GM03348 (cell line): ENCODE results near the gene TNNT2.
A peak's percentile ranks its signal among the peaks of the same experiment; 100 is the strongest.

Experiments
- DNase-seq: peaks from one replicate; pipeline ENCODE4 v3.0.0; 2012; ENCODE audit warnings: low spot score

The TNNT2 gene

GRCh38 chr1:201376464-201377374 lies 761 bp downstream of the TNNT2 start:
- peak; percentile 66 for DNase-seq

- DNase-seq, result no peak
Measured at GRCh38 chr1:201376107-201376463, 1.4 kb downstream of the TNNT2 start.

- DNase-seq, result no peak
Measured at GRCh38 chr1:201375169-201375568, 2.3 kb downstream of the TNNT2 start.

- DNase-seq, result no peak
Measured at GRCh38 chr1:201374364-201374763, 3.1 kb downstream of the TNNT2 start.

- DNase-seq, result no peak
Measured at GRCh38 chr1:201371792-201372191, 5.7 kb downstream of the TNNT2 start.

- DNase-seq, result no peak
Measured at GRCh38 chr1:201371276-201371675, 6.2 kb downstream of the TNNT2 start.

- DNase-seq, result no peak
Measured at GRCh38 chr1:201370500-201370899, 7.0 kb downstream of the TNNT2 start.

GRCh38 chr1:201369209-201369608 lies 8.3 kb downstream of the TNNT2 start:
- DNase-seq, result no peak

GRCh38 chr1:201366696-201367095 lies 10.8 kb downstream of the TNNT2 start:
- no peak for DNase-seq

GRCh38 chr1:201365251-201365650 lies 12.2 kb downstream of the TNNT2 start:
- no peak for DNase-seq

- no peak for DNase-seq
Measured at GRCh38 chr1:201364808-201365105, 12.7 kb downstream of the TNNT2 start.

GRCh38 chr1:201363467-201363866 lies 14.0 kb downstream of the TNNT2 start:
- no peak for DNase-seq

GRCh38 chr1:201362906-201363305 lies 14.6 kb downstream of the TNNT2 start:
- DNase-seq, result no peak

- DNase-seq, result peak; percentile 92
Measured at GRCh38 chr1:201361652-201362504, 15.6 kb downstream of the TNNT2 start.

GRCh38 chr1:201360901-201361651 lies 16.4 kb downstream of the TNNT2 start:
- no peak for DNase-seq

- no peak for DNase-seq
Measured at GRCh38 chr1:201360486-201360885, 17.0 kb downstream of the TNNT2 start.

- no peak for DNase-seq
Measured at GRCh38 chr1:201359873-201360210, 17.6 kb downstream of the TNNT2 start.

- DNase-seq, result no peak
Measured at GRCh38 chr1:201359031-201359872, 18.2 kb downstream of the TNNT2 start.

GRCh38 chr1:201358596-201358995 lies 18.9 kb downstream of the TNNT2 start:
- no peak for DNase-seq

GRCh38 chr1:201357636-201358348 lies 19.7 kb downstream of the TNNT2 start:
- no peak for DNase-seq

GRCh38 chr1:201357211-201357610 lies 20.3 kb downstream of the TNNT2 start:
- DNase-seq, result no peak
